ENCODE results near the gene BPTF.

DNA sequence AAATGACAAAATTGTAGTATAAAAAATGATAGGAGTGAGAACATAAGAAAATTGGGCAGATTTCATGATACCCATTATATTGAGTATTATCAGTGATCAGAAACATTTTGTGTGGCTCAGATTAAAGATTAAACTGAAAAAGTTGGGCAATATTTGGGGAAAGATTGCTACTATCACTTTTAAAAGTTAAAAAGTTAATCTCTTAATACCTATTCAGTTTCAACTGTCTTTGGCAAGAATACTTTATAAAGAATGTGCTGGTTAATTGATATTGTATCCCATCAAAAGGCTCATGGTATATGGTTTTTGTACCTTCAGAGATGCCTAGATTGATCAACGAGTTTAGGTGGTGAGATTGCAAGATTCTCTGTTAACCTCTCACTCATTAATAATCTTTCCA lies 55.8 kb downstream of the BPTF start:
- TF ChIP-seq, protein P1, sequence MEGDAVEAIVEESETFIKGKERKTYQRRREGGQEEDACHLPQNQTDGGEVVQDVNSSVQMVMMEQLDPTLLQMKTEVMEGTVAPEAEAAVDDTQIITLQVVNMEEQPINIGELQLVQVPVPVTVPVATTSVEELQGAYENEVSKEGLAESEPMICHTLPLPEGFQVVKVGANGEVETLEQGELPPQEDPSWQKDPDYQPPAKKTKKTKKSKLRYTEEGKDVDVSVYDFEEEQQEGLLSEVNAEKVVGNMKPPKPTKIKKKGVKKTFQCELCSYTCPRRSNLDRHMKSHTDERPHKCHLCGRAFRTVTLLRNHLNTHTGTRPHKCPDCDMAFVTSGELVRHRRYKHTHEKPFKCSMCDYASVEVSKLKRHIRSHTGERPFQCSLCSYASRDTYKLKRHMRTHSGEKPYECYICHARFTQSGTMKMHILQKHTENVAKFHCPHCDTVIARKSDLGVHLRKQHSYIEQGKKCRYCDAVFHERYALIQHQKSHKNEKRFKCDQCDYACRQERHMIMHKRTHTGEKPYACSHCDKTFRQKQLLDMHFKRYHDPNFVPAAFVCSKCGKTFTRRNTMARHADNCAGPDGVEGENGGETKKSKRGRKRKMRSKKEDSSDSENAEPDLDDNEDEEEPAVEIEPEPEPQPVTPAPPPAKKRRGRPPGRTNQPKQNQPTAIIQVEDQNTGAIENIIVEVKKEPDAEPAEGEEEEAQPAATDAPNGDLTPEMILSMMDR (IDR thresholded peaks at IDR 0.05 in 4 of 5, conservative IDR thresholded peaks at IDR 0.05 in 1 of 5): no peak
- no peak for TF ChIP-seq POLR2A (IDR thresholded peaks at IDR 0.05)
